IPS-11a (cell line): ENCODE results near the gene FAM163B.

Experiments used
- H3K4me3 ChIP-seq: one replicate; pipeline ENCODE4 v1.5.1; 2013; ENCODE audit warnings: low read depth, low read length, control low read depth

FAM163B gene

GRCh38 chr9:133583111-133583510 is 26.1 kb downstream of the FAM163B start:
- no peak overlapping the region for H3K4me3 ChIP-seq

GRCh38 chr9:133582501-133583045 is 26.6 kb downstream of the FAM163B start:
- no peak overlapping the region for H3K4me3 ChIP-seq

- H3K4me3 ChIP-seq, result no peak overlapping the region
Measured at GRCh38 chr9:133581513-133582343, 27.5 kb downstream of the FAM163B start.

DNA sequence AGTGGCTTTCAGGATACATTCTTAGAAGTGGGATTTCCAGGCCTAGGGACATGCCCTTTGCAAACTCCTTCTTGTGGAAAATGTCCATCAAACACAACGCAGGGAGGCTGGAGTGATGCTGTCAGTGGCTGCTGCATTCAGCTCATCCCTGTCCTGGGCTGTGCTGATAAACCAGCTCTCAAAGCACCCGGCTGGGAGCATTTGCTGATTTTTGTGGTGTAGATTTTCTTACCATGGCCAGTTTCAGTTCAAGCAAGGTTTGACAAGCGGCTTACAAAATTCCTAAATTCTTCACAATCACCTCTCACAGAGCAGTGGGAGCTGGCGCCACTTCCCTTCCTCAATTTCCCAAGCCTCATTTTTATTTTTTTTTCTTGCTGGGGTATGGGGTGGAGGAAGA is 28.2 kb downstream of the FAM163B start:
- H3K4me3 ChIP-seq, result no peak overlapping the region

DNA sequence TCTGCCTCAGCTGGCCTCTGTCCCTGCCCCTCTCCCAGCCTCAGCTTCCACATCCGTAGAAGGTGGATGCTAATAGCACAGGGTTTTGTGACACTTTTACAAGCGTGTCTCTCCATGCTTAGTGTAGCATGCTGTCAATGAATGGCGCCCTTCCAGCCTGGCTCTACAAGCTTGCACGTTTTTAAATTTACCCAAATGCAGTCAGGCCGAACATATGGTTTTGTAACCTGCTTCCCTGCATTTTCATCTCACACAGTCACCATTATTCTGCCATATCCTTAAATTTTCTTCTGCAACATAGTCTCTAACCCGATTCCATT is 28.8 kb downstream of the FAM163B start:
- H3K4me3 ChIP-seq, result no peak overlapping the region

- H3K4me3 ChIP-seq, result no peak overlapping the region
Measured at GRCh38 chr9:133579601-133580418, 29.4 kb downstream of the FAM163B start.

DNA sequence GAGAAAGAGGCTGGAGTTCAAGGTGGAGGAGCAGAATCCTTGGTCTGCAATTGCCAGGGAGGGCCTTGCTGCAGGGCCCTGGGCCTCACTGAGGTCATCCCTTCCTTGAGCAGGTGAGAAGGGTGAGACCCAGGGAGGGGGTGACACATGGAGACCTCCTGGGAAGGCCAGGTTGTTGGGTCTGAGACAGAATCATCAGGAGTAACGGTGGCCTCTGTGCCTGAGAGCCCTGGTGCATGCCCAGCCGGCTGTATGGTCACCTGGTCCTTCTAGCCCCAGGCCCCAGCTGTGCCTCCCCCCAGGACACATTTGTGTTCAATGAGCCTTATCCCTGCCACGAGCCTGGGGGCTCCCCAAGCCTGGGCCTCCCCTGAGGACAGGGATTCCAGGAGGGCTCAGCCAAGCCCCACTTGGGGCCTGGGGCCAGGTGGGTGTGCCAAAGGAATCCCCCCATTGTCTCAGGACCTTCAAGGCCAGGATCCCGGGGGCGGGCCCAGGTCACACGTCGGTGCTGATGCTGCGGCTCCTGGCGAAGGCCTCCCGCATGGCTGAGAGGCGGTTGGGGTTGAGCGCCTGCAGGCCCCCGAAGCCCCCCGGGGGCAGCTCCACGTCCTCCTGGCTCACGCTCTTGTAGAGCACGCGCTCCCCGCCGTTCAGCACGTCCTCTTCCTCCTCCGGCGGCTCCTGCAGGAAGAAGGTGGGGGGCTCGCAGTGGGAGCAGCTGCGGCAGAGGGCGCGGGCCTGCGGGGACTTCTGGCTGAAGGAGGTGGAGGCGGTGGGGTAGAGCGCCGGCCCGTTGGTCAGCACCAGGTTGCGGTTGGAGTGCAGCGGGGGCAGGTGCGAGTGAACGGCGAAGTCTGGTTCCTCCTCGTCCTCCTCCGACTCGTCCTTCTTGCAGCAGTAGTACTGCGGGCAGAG is 30.4 kb downstream of the FAM163B start:
- no peak overlapping the region for H3K4me3 ChIP-seq

- H3K4me3 ChIP-seq, result no peak overlapping the region
Measured at GRCh38 chr9:133577737-133578112, 31.5 kb downstream of the FAM163B start.

DNA sequence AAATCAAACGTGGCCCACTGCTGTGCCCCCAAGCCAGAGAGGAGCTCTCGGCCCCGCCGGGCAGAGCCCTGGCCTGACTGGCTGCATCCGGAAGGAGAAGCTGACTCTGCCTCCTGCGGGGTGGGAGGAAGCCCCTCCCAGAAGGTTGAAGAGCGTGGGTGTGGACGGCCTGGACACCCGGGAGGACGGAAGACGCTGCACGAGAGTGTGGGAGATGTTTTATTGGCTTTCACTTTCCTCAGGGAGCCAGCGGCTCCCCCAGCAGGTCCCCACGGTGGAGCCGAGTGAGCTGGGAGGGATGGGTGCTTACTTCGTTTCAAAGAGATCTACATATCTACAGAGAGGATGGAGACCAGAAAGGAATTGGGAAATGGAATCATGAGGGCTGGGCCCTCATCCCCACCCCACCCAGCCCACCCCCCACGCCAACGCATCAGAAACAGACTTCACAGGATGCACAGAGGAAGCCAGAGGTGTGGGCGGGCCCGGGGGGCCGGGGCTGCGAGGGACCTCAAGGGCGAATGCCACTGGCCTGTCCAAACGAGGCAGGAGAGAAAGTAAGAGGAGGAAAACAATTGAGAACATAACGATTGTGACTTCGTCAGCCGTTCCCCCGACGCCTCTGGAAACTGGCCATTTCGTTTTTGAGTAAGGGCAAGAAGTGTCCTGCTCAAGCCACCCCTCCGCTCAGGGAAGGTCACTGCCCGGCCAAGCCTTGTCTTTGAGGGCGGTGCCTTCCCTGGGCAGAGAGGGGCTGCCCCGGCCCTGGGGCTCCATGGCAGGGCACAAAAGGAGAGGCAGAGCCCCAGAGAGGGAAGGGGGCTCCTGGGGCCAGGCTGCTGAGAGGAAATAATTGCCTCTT is 32.1 kb downstream of the FAM163B start:
- H3K4me3 ChIP-seq, result no peak overlapping the region

GRCh38 chr9:133576031-133576874 is 32.9 kb downstream of the FAM163B start:
- H3K4me3 ChIP-seq, result no peak overlapping the region

DNA sequence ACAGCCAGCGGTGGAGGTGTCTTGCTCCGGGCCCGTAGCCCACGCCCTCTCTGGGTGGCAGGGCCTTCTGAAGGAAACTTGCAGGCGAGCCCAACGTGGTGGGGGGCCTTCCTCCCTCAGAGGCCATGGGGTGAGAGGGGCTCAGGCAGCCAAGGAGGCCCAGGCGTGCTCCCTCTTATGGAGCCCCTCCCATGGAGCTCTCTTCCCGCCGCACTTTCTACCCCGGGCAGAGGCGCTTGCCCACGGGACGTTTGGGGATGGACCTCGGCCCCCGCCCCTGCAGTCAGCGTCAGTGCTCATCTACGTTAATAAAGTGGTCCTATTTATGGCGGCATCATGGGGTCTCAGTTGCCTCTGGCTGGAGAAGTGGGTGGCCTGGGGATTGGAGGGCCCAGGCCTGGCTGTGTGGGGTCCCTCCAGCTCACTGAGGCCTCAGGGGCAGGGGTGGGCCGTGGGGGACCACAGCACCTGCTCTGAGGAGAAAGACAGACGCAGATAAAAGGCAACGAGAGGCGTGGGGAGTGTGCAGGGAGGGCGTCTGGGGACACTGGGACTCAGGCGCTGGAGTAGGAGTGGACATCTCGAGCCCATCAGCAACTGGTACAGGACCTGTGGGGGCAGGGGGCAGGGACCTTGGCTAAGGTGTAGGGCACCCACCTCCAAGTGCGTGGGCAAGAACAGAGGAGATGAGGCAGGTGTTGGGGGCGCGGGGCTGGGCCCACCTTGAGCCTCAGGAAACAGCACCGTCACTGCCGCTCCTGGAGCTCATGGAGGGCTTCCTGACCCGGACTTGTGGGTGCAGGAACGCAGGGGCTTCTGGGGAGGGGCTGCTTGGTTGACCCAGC is 33.8 kb downstream of the FAM163B start:
- no peak overlapping the region for H3K4me3 ChIP-seq

GRCh38 chr9:133574771-133575170 is 34.4 kb downstream of the FAM163B start:
- no peak overlapping the region for H3K4me3 ChIP-seq

GRCh38 chr9:133573791-133574515 is 35.2 kb downstream of the FAM163B start:
- H3K4me3 ChIP-seq, result no peak overlapping the region

GRCh38 chr9:133572821-133573361 is 36.3 kb downstream of the FAM163B start:
- H3K4me3 ChIP-seq, result no peak overlapping the region

- H3K4me3 ChIP-seq, result no peak overlapping the region
Measured at GRCh38 chr9:133571896-133572595, 37.1 kb downstream of the FAM163B start.

DNA sequence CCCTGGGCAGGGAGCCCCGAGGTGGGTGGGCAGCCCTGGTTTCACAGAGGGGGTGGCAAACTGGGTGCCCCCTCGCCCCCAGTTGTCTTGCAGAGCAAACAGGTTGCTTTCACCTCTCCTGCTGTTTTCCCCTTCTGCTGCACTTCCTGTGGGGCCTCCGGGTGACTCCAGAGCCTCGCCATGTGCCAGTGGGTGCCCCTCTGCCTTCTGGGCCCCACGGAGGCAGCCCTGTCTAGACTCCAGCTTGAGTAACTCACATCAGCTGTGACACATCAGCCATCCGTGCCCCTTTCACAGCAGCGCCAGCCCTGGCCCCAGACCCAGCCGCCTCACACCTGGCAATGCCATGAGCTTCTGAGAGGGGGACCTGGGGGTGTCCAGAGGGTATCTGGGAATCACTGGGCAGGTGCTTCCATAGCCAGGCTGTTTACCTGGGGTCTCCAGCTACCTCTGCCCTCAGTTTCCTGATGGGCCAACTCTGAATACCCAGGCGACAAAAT is 37.7 kb downstream of the FAM163B start:
- no peak overlapping the region for H3K4me3 ChIP-seq

GRCh38 chr9:133570691-133571080 is 38.5 kb downstream of the FAM163B start:
- H3K4me3 ChIP-seq, result no peak overlapping the region
